AG10803 (cell line): Measurements from ENCODE around the gene UFD1.

Experiments
- DNase-seq: peaks from one replicate; pipeline ENCODE4 v3.0.0; 2010; ENCODE audit warnings: low read depth
- H3K4me3 ChIP-seq: 2 replicates; pipeline ENCODE4 v1.5.1; 2011; ENCODE audit warnings: mild to moderate bottlenecking, low read length, control low read depth
- CTCF ChIP-seq: conservative IDR thresholded peaks from 2 replicates; pipeline ENCODE4 v1.5.1; 2011; ENCODE audit warnings: mild to moderate bottlenecking, low read length, control low read depth, inconsistent platforms

The UFD1 gene

GRCh38 chr22:19509191-19509590 is 30.2 kb upstream of the UFD1 start:
- no peak for TF ChIP-seq CTCF
- no peak for DNase-seq
- no peak overlapping the region for H3K4me3 ChIP-seq

- DNase-seq = no peak
- no peak for TF ChIP-seq CTCF
- no peak overlapping the region for H3K4me3 ChIP-seq
Observed at GRCh38 chr22:19508024-19508776, 29.2 kb upstream of the UFD1 start.

GRCh38 chr22:19507534-19507861 is 28.5 kb upstream of the UFD1 start:
- TF ChIP-seq CTCF = no peak
- no peak for DNase-seq

GRCh38 chr22:19506212-19506611 is 27.2 kb upstream of the UFD1 start:
- DNase-seq = no peak
- no peak for TF ChIP-seq CTCF
- H3K4me3 ChIP-seq = no peak overlapping the region

More at GRCh38 chr22:19507534-19507861, 28.5 kb upstream of the UFD1 start:
- H3K4me3 ChIP-seq = no peak overlapping the region

- H3K4me3 ChIP-seq = no peak overlapping the region
- TF ChIP-seq CTCF = no peak
- no peak for DNase-seq
Observed at GRCh38 chr22:19505735-19506126, 26.7 kb upstream of the UFD1 start.

- no peak for DNase-seq
- no peak for TF ChIP-seq CTCF
- H3K4me3 ChIP-seq = no peak overlapping the region
Observed at GRCh38 chr22:19504900-19505734, 26.1 kb upstream of the UFD1 start.

- TF ChIP-seq CTCF = no peak
- no peak for DNase-seq
- no peak overlapping the region for H3K4me3 ChIP-seq
Observed at GRCh38 chr22:19503869-19504268, 24.9 kb upstream of the UFD1 start.
